WERI-Rb-1 (cell line): ENCODE results near the gene MTRF1L.

Experiments
- DNase-seq: peaks from one replicate; pipeline ENCODE4 v3.0.0-alpha.2; 2020
- H3K27ac ChIP-seq: fragments of 250-450 bp; sonication (Bioruptor Pico); 2 replicates; pipeline ENCODE4 v1.5.1; 2020; ENCODE audit warnings: mild to moderate bottlenecking, moderate library complexity
- H3K27me3 ChIP-seq: fragments of 250-450 bp; sonication (Bioruptor Pico); 2 replicates; pipeline ENCODE4 v1.5.1; 2021; ENCODE audit warnings: mild to moderate bottlenecking, low read depth, moderate library complexity; ENCODE audit not compliant: insufficient read depth, severe bottlenecking
- H3K36me3 ChIP-seq: fragments of 250-450 bp; sonication (Bioruptor Pico); 2 replicates; pipeline ENCODE4 v1.5.1; 2020; ENCODE audit warnings: mild to moderate bottlenecking, moderate library complexity
- H3K4me3 ChIP-seq: 2 replicates; pipeline ENCODE4 v1.5.1; 2011; ENCODE audit warnings: low read depth, mild to moderate bottlenecking, control low read depth, low read length
- H3K9me3 ChIP-seq: fragments of 250-450 bp; sonication (Bioruptor Pico); 2 replicates; pipeline ENCODE4 v1.5.1; 2021; ENCODE audit warnings: mild to moderate bottlenecking, moderate library complexity; ENCODE audit not compliant: severe bottlenecking
- TF ChIP-seq, protein P1 (sequence below): IDR thresholded peaks from 2 replicates; pipeline ENCODE4 v1.5.1; 2011; ENCODE audit warnings: low read depth, mild to moderate bottlenecking, control low read depth, inconsistent platforms, low read length

MTRF1L gene, protein sequence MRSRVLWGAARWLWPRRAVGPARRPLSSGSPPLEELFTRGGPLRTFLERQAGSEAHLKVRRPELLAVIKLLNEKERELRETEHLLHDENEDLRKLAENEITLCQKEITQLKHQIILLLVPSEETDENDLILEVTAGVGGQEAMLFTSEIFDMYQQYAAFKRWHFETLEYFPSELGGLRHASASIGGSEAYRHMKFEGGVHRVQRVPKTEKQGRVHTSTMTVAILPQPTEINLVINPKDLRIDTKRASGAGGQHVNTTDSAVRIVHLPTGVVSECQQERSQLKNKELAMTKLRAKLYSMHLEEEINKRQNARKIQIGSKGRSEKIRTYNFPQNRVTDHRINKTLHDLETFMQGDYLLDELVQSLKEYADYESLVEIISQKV

DNA sequence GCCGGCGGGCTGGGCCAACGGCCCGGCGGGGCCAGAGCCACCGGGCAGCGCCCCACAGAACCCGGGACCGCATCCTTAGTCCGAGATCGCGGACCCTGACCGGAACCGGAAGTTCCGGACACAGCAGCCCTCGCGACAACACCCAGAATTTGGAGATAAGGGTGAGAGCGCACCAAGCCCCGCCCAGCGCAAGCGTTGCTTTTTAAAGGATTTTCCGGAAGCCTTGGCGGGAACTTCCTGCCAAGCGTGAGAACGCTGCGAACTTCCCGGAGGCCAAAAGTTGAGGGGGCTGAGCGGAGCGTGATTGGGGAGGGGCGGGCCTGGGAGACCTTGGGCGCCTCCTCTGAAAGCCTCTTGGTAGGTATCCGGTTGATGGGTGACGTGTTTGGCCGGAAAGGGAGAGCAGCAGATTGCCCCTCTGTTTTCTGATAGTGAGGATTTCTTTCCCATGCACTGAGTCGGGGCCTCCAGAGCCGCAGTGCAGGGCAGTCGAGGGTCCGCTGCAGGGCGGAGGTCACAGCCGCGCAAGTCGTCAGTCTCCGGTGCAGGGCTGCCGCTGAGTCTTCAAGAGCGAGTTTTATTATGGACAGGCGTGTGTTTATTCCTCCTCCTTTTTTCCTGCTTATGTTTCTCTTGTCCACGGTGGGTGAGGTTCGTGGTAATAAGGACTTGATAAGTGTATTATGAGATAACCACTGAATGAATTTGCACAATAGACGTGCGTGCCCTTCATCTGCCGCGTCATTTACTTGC, at the start of gene MTRF1L:
Gene MTRF1L (minus strand): TSS at position 97 of the 753 bp plus-strand sequence. CDS start 24 bp downstream, at position 73.
- H3K27me3 ChIP-seq: no peaks in the 10 kb centered on the region
- no peaks in the 10 kb centered on the region for H3K9me3 ChIP-seq
- peak within 1 kb of the TSS; percentile 74 for H3K4me3 ChIP-seq
- H3K27ac ChIP-seq: peak within 1 kb of the TSS; percentile 83
- peak; percentile 96 for DNase-seq
- peaks cover 26% of the 10 kb centered on the region for H3K36me3 ChIP-seq
- TF ChIP-seq, protein P1, sequence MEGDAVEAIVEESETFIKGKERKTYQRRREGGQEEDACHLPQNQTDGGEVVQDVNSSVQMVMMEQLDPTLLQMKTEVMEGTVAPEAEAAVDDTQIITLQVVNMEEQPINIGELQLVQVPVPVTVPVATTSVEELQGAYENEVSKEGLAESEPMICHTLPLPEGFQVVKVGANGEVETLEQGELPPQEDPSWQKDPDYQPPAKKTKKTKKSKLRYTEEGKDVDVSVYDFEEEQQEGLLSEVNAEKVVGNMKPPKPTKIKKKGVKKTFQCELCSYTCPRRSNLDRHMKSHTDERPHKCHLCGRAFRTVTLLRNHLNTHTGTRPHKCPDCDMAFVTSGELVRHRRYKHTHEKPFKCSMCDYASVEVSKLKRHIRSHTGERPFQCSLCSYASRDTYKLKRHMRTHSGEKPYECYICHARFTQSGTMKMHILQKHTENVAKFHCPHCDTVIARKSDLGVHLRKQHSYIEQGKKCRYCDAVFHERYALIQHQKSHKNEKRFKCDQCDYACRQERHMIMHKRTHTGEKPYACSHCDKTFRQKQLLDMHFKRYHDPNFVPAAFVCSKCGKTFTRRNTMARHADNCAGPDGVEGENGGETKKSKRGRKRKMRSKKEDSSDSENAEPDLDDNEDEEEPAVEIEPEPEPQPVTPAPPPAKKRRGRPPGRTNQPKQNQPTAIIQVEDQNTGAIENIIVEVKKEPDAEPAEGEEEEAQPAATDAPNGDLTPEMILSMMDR: no peak

DNA sequence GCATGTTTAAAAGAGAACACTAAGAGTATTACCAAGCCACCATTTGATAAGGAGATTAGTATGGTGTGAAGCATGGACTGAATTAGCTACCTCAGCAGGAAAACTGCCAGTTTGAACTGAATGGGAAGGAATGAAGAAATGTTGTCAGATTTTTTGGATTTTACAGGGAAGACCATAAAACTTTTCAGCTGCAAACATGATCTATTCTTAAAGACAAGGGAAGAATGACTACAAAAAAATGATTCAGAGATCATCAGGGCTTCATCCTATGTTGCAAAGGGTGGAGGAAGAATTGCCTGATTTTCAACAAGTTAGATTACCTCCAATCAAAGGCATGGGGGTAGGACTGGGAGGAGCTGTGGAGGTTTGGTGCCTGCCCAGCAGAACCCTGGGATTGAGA, 49.3 kb upstream of the MTRF1L start:
- DNase-seq: no peak
- no peaks in the 10 kb centered on the region for H3K27me3 ChIP-seq
- H3K27ac ChIP-seq: no peak overlapping the region
- H3K4me3 ChIP-seq: no peak overlapping the region
- H3K36me3 ChIP-seq: no peaks in the 10 kb centered on the region
- no peaks in the 10 kb centered on the region for H3K9me3 ChIP-seq
- TF ChIP-seq, protein P1: no peak

DNA sequence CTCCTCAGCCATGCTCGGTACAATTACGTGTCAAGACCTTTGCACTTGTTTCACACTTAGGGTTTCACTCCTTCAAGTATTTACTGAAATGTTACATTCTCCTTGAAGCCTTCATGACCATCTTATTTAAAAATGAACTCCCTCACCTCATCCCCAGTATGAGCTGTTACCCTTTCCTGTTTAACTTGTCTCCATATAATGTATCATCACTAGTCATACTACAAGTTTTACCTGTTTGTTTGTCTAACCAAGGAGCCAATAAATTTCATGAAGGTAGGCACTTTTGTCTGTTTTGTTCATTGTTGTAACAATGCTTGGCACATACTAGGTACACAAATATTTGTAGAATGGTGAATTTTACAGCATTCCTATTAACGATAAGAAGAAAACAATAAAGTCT, 46.1 kb upstream of the MTRF1L start:
- H3K4me3 ChIP-seq: no peak overlapping the region
- no peaks in the 10 kb centered on the region for H3K36me3 ChIP-seq
- TF ChIP-seq, protein P1: no peak
- no peaks in the 10 kb centered on the region for H3K27me3 ChIP-seq
- H3K27ac ChIP-seq: no peak overlapping the region
- no peak for DNase-seq
- H3K9me3 ChIP-seq: no peaks in the 10 kb centered on the region

DNA sequence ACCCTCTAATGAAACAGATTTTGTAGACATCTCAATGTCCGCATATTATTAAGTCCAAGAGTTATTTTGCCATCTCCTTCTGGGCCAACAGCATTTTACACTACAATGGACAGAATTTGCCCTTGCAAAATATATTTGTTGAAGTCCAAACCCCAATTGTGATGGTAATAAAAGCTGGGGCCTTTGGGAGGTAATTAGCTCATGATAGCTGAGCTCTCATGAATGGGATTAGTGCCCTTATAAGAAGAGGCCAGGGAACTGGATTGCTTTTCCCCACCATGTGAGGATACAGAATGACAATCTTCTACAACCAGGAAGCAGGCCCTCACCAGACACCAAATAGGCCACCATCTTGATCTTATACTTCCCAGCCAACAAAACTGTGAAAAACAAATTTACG, 44.9 kb upstream of the MTRF1L start:
- Histone ChIP-seq H3K27ac (no peak overlapping the region), H3K9me3 (no peaks in the 10 kb centered on the region), H3K27me3 (no peaks in the 10 kb centered on the region), H3K4me3 (no peak overlapping the region), H3K36me3 (no peaks in the 10 kb centered on the region)
- TF ChIP-seq, protein P1: no peak
- DNase-seq: no peak

DNA sequence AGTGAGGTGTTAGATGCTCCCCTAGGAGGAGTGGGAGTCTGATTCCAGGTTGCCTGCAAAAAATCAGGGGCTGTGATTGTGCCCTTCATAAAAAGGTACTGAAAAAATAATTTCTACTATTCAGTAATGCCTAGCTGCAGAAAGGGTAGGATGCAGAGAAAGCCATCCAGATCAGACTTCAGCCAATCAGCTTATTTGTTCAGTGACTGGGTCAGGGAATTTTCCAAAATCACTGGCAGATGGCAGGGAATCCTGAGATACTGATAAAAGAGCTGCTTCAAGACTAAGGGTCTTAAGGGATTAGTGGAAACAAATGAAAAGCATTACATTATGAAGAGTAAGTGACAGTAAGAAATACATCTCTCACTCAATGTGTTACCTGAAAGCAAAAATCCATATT, 42.8 kb upstream of the MTRF1L start:
- DNase-seq: peak; percentile 56
- no peak overlapping the region for H3K27ac ChIP-seq
- no peaks in the 10 kb centered on the region for H3K36me3 ChIP-seq
- no peaks in the 10 kb centered on the region for H3K27me3 ChIP-seq
- H3K9me3 ChIP-seq: no peaks in the 10 kb centered on the region
- TF ChIP-seq, protein P1: no peak
- H3K4me3 ChIP-seq: no peak overlapping the region
